ENCODE measurements around the gene IL17C.

Gene IL17C

DNA sequence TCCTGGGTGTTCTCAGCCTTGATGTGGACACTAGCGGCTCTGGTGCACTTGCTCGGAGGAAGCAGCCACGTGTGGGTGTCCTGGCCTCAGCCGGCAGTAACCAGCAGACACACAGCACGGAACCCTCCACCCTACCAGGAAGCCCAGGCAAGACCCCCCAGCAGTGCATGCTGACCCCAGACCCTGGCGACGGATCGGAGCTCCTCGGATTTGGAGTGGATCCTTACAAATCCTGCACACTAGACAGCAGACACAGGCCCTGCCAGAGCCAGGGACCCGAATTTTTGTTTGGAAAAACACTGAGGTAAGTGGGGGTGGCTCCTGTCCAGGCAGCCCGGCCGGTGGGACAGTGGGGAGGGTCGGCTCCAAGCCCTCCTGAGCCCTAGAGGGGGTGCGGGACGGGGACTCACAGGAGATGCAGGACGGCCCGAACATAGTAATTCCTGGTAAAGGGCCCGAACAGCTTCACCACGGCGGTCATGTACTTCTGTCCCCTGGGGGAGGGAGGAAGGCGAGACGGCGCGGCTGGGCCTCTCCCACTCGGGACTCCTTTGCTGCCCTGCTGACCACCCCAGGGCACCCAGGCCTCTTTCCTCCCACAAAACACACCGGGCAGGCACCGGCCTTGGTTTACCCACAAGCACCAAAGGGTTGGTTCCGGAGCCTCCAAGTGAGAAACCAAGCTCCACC lies 8.1 kb downstream of the IL17C start:
- DNase-seq: no peak

DNA sequence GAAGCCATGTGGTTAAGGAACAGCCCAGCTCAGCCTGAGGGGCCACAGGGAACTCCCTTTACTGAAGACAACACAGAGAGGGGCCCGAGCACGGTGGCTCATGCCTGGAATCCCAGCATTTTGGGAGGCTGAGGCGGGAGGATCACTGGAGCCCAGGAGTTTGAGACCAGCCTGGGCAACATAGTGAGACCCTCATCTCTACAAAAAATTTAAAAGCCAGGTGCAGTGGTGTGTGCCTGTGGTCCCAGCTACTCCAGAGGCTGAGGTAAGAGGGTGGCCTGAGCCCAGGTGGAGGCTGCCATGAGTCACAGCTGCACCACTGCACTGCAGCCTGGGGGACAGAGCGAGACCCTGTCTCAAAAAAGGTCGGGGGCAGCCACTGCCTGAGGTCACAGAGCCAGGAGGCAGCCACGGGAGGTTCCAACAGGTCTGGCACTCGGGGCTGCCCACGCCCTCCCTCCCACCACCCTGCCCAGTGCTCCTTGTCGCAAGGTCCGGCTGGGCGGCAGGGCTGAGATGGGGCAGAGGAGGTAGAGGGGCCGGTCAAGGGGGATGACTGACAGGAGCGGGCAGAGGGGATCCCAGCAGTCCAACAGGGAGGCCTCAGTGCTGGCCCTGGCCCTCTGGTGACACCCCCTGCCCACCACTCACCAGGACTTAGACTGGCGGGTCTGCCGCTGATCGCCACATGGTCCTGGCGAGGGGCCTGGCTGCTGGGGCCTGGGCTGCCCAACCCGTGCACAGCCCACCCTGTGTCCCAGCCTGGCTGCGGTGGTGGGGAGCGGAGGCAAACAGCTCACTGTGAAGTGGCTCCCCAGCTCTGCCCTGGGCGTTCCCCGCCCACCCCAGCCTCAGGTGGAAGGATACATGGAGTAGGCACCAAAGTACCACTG lies 9.1 kb downstream of the IL17C start:
- DNase-seq: no peak

DNA sequence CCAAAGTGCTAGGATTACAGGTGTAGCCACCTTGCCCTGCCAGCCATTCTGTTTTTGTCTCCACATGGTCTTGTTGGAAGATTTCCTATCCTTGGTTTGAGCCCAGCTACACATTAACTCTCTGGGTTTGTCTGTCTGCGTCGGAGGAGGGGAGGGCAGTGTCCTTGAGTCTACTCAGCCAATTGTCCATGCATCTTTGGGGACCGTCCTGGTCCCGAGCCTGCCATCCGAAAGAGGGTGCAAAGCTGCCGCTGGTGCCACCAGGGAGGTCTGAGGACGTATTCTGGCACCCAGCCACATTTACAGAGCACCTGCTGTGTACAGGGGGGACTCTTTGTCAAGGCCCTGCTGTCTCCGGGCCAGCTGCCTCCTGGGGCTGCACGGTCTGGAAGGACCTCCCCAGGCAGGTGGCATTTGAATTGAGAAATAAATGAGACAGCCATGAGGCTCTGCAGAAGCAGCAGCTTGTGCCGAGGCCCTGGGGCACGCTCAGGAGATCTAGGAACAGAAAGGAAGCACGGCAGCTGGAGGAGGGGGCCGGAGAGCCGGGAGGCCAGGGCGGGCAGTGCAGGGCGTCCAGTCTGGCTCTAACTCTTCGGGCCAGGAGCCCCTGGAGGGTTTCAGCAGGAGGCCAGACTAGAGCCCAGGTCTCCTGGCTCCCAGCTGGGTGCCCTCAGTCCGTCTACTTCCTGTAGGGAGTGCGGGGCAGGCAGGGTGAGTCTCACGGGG lies 11.0 kb downstream of the IL17C start:
- DNase-seq: no peak

DNA sequence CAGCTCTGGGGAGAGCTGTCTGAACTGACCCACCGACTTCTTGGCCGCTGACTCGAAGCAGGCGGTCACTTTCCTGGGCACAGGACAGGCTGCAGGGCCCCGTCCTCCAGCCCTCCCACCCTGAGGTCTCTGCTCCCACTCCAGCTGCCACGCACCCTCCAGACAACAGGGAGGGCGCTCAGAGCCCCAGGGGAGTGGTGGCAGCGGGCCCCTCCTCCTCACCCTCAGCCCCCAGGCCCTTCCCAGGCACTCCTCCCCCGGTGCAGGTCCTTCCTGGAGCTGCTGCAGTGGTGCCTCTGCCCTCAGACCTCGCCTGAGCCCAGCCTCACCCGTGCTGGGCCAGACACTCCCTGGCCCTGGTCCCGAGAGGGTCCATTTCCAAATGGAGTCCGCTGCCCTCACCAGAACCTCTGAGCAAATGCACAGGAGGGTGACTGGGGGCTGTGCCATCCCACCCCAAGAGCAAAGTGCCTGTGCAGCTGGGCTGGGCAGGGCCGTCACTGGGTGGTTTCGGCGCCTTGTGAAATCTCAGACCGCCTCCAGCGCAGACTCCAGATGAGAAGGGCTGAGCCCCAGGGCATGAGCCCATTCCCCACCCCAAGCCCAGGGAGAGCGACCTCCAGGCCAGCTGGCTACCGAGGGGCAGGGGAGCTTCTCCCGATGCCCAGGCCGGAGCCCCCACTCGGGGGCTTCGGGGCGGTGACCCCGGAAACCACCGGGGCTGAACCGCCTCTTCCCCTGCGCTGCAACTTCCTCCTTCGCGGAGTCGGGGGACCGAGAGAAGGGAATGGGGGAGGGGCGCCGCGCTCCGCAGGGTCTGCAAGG lies 11.8 kb downstream of the IL17C start:
- no peak for DNase-seq

DNA sequence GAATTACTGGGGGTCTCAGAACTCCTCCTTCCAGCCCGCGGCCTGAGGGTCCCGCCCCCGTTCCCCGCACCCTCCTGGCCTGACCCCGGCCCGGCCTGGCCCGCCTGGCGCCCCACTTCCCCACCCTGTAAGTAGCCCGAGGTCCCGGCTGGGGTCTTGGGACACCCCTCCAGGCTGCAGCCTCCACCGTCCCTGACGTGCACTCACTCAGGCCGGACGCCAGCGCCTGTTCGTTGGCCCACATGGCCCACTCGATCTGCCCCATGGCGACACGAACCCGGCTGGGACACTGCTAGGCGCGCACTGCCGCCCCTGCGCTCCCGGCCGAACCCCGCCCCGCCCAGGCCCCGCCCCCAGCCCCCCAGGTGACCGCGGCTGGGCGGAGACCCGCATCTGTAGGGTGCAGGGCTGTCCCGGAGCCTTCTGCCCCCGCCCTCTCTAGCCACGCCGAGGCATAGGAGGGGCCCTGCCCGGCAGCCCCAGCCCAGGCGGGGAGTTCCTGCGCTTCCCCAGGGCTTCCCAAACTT lies 12.4 kb downstream of the IL17C start, which contains the start of gene CYBA:
TSS of gene CYBA (minus strand) at position 305 of the 527 bp plus-strand sequence. CDS start at position 265, 40 bp downstream.
- peak; percentile 79 for DNase-seq

DNA sequence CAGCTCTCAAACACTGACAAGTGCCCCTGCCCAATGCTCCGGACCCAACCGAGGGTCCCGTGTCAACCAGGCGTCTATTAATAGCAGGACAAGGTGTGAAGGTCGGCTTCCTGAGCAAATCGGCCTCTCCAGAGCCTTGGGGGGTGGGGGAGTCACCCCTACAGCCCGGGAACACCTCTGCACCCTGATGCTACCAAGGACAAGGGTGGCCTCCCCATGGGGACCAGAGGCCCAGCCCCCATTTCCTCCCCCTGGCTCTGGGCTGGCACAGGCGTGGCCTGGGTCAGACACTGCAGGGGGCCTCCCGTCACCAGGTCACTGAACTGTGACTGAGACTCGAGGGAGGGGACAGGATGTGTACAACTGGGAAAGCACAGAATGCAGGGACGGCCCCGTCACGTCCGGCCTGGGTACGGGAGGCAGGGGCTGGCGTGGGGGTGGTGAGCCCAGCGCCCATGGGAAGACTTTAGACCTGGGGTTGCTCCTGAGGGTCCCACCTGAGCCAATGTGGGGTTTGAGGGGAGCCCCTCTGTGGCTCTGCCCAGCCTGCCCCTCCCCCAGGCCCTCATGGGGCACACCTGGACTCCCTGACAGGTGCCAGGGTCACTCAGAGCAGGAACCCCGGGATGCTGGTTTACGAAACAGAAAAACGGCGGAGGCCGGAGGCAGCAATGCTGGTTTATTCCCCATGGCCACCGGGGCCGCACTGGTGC lies 13.1 kb downstream of the IL17C start:
- DNase-seq: peak; percentile 57

DNA sequence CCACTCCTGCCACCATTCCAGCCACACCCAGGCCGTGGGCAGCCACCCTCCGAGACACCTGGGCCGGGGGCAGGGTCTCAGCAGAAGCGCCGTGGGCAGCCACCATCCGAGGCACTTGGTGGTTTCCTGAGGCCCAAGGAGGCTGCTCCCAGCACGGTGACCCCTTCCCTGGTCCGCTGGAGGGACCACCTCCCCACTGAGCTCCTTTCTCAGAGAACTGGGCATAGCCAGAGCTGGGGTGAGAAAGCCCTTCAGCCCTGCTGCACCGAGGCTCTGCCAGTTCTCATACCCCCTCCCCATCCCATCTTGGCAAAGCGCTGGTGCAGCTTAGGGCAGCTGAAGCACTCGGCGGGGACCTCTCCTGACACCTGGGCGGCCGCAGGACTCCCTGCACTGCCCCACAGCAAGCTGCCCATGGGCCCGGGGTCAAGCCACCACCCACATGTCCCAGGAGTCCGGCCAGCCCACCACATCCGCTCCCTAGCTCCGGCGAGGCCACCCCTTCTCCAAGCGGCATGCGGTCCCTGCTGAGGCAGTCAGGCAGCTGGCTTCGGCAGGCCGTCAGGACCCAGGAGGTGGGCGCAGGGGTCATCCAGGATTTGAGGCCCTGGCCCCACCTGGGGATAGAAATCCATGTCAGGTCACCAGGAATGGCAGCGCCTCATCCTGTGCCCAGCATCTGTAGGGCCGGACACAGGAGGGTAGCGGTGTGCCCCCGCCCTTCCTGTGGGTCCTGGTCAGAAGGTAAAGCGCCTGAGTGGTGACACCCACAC lies 13.8 kb downstream of the IL17C start:
- no peak for DNase-seq

DNA sequence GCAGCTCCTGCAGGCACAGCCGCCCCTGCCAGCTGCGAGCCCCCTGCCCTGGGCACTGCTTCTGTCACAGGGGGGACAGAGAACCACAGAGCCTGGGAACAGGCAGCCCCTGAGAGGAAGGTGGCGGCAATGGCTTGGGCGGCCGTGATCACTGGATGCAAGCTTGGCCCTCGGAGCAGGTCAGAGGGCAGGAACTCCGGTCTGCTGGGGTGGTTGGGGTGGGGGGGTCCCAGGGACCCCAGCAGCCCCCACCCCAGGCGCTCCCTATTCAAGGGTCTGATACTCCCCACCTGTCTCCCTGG lies 14.3 kb downstream of the IL17C start:
- no peak for DNase-seq

DNA sequence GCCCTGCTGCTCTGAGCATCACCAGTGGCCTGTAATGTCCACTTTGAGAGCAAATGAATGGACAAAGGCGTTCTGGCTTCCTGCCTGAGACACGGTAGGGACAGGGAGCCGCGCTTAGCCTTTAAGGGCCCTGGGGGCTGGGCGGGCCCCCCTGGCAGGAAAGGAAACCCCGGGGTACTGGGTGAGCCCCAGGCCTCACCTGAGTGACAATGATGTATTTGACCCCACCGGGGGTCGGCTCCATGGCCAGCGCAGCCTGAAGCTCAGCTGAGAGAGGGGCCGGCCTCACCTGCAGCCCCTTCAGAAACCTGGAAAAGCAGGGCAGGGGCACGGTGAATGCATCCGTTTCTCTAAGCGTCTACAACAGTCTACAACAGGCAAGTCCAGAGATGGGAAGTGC lies 14.7 kb downstream of the IL17C start:
- DNase-seq: no peak

DNA sequence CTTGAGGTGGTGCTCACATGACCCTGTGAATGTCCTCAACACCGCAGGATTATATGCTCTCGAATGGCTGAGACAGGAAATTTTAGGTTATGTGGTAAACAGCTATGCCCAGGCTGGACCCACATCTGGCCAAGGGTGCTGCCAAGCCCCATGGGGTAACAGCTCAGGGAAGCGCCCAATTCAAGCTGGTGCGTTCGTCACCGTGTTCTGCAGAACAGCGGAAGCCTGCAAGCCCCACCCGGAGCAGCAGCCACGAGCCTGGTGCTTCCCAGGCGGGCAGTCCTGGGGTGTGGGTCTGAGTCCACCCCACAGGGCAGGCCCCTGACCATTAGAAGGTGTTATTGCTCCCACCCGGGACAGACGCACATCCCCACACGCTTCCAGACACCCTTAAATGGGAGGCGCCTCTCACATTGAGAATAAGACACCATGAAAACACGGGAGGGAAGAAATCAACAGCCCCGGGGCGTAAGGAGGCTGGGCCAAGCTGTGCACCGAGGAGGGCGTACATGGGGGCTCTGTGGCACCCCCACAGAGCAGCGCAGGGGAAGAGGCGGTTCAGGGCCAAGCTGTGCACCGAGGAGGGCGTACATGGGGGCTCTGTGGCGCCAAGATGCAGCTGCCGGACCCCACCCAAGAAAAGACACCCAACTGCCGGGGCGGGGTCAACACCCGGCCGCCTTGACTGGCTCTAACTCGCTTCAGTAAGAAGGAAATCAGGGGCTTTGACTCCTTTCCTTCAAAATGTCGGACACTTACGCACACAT lies 15.4 kb downstream of the IL17C start:
- DNase-seq: no peak

DNA sequence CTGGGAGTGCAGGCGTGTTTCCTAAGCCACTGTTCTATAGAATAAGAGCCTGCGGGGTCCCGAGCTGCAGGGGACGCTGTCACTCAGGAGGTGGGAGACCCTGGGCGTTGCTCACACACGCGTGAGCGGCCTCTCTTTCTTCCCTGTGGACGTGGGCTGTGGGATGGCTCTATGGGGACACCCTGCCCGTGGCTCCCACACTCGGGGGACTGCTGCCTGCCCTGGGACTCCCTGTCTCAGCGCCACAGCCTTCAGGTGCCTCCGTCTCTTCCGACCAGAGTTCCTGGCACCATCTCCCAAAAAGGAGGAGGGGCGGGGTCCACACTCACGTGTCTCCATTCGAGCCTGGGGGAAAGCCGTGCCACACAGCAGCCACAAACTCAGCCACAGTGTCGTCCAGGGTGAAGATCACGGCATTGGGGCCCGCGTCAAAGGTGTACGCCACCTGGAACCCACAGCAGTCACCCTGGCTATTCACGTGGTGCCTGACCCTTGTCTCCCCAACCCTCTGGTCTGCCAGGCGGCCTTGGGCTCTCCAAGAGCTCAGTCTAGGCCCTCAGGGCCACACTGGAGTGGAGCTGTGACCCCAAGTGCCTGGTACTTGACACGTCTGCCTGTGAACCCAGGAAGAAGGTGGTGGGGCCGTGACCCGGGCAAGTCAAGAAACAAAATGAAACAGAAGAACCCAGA lies 16.1 kb downstream of the IL17C start:
- no peak for DNase-seq

DNA sequence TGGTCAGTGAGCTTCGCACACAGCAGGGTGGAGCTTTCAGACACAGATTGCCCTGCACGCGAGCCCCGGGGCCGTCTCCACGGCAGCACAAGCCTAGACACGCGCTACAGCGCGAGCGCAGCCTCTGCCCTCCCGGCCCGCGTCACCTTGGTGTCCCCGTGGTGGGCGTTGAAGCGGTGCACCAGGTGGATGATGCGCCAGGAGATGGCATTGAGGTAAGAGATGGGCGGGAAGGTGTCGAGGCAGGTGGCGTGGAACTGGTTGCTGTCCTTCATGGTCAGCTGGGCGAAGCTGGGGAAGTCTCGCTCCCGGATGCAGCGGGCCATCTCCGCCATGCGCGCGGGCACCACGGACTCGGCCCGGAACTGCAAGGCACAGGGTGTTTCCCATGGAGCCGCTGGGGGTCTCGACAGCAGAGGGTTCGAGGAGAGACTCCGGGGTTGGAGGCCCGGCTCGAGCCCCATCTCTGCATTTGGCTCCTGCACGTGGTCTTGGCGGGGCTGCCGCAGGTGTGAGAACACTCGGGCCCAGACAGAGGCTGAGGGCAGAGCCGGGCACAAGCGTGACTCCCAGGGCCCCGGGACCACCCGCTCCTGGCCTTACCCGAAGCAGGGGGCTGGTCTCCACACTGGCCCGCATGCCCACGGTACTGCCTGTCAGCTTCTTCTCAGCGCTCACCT lies 16.8 kb downstream of the IL17C start:
- DNase-seq: no peak

DNA sequence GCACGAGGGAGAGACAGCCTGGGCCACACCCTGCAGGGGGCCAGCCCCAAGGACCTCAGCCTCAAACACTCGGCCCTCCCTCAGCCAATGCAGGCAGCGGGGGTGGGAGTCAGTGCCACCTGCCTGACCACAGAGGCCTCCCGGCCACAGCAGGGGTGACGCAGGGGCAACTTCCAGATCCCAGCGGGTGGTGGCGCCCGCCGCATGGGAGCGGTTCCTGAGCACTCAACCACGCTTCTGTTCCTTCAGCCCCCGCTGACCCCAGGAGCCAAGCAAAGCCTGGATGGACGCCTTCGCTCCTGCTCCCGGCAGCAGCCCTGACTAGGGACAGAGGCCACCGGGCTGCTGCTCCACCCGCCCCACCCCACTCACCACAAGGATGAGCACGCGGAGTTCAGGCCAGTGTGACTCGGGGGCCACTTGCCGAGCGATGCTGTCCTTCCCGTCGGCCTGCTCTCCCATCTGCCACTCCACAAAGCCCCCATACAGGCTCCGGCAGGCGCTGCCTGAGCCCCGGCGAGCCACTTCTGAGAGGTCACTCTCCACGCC lies 17.4 kb downstream of the IL17C start:
- no peak for DNase-seq

DNA sequence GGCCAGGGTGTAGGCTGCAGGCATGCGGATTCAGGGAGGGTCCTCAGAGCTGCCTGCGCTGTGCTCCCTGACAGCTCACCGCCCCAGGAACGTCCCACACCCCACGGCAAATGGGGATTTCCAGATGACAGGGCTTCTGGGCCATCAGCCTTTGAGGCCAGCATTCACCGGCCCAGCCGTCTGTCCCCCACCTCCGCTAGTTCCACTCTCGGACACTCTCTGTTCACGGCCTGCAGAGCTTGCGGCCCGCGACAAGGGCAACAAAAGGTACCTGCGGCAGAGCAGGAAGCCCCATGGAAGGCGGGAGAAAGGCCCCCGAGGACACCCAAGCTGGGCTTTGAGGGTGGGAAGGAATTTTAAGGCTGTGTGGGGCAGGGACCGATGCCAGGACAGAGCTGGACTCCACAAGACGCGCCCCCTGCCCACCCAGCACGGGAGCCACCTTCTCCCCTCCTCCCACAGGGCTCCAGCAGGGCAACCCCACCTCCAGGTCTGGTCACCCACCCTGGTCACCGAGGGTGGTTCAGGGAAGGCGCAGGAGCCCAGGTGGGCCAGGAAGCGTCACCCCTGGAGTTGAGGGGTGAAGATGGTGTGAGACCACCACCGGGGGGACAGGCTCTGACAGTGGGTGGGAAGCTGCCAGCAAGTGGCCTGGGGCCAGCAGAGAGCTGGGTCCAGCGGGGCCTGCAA lies 18.1 kb downstream of the IL17C start:
- DNase-seq: no peak

DNA sequence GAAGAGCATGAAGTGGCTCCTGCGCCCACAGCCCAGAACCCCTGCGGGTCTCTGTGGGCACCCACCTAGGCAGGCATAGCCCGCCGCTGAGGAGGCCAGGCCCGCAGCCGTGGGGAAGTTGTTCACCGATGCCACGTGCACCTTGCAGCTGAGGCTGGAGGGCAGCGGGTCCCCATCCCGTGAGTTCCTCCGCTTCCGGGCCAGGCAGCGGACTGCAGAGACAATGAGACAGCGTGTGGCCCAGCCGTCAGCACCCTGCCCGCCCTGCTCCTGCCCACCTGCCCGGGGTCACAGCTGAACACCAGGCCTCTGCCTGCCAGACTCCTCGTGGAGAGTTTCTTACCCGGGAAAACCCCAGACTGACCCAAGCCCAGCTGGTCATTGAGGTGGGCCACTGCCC lies 19.0 kb downstream of the IL17C start:
- no peak for DNase-seq

DNA sequence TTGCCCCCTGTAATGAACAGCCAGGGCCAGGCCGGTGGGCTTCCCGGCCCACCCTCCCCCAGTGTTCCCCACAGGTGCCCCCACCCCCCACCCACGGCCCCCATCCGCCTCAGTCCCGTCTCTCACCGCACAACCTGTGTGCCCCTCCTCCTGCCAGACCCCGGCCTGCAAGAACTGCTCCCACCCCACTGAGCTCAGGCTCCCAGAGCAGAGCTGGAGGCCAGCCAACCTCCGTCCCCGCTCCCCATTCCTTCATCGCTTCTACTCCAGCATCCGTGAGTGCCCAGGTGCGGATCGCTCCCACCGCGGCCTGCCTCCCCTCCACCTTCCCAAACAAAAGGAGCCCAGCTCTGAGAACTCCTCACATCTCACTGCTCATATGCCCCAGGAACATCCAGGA lies 20.3 kb downstream of the IL17C start:
- DNase-seq: no peak

DNA sequence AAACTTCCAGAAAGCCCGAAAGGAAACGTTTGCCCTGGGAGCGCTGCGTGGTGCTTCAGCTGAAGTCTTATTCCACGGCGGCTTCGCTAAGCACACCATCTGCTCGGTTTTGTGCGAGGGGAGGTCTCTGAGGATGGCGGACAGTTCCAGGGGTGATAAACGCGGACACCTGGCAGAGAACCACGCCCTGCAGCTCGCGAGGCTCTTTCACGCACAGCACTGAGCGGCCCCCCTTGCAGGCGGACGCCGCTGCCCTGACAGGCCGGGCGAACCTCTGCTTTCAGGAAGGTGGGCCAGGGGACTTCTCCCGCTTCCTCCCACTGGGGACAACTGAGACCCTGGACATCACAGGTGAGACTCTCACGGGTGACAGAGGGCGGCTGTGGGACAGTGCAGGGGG lies 20.8 kb downstream of the IL17C start:
- DNase-seq: no peak

DNA sequence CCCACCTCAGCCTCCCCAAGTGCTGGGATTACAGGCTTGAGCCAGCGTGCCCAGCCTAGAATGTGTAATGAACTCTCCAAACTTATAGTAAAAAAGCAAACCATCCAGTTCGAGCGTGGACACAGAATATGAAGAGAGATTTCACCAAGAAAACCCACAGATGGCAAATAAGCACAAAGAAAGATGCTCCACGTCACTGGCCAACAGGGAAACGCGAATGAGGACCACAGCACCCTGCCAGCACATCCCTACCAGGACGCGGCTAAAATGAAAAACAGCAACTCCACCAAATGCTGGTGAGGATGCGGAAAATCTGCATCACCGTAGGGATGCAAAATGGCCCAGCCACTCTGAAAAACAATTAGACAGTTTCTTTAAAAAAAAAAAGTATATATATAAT lies 23.1 kb downstream of the IL17C start:
- no peak for DNase-seq

Data from activated gamma-delta T cell (primary cell).